Mesendoderm (in vitro differentiated cells): ENCODE measurements around the gene RBM4B.

Source experiments
- DNase-seq: peaks from one replicate; pipeline ENCODE4 v3.0.0; 2013
- H2AK5ac ChIP-seq: 2 replicates; pipeline ENCODE4 v1.6.1; 2013; ENCODE audit warnings: low read length, inconsistent platforms
- H2BK120ac ChIP-seq: 2 replicates; pipeline ENCODE4 v1.6.1; 2013; ENCODE audit warnings: low read depth, mild to moderate bottlenecking, low read length, moderate library complexity, mixed read lengths
- H2BK15ac ChIP-seq: replicated peaks from 2 replicates; pipeline ENCODE4 v1.6.1; 2013; ENCODE audit warnings: low read depth, mild to moderate bottlenecking, moderate library complexity
- H2BK5ac ChIP-seq: 2 replicates; pipeline ENCODE4 v1.6.1; 2013; ENCODE audit warnings: low read length, inconsistent platforms
- H3K18ac ChIP-seq: 2 replicates; pipeline ENCODE4 v1.6.1; 2013; ENCODE audit warnings: mild to moderate bottlenecking, low read length, mixed read lengths
- H3K23ac ChIP-seq: one replicate; pipeline ENCODE4 v1.6.1; 2013; ENCODE audit warnings: low read length
- H3K27ac ChIP-seq: 2 replicates; pipeline ENCODE4 v1.5.1; 2013; ENCODE audit warnings: low read depth, mild to moderate bottlenecking, inconsistent platforms, low read length, moderate library complexity
- H3K27me3 ChIP-seq: 2 replicates; pipeline ENCODE4 v1.6.1; 2013; ENCODE audit warnings: low read length, control low read depth, mild to moderate bottlenecking, inconsistent platforms; ENCODE audit not compliant: insufficient read depth, poor library complexity
- H3K36me3 ChIP-seq: 2 replicates; pipeline ENCODE4 v1.6.1; 2013; ENCODE audit warnings: low read length, inconsistent platforms; ENCODE audit not compliant: control insufficient read depth, insufficient read depth
- H3K4ac ChIP-seq: one replicate; pipeline ENCODE4 v1.6.1; 2013; ENCODE audit warnings: low read depth, mild to moderate bottlenecking, low read length, moderate library complexity
- H3K4me1 ChIP-seq: 2 replicates; pipeline ENCODE4 v1.6.1; 2013; ENCODE audit warnings: low read depth, low read length, inconsistent platforms; ENCODE audit not compliant: control insufficient read depth
- H3K4me2 ChIP-seq: 2 replicates; pipeline ENCODE4 v1.6.1; 2013; ENCODE audit warnings: low read length
- H3K4me3 ChIP-seq: 2 replicates; pipeline ENCODE4 v1.5.1; 2013; ENCODE audit warnings: mild to moderate bottlenecking, low read length
- H3K56ac ChIP-seq: one replicate; pipeline ENCODE4 v1.6.1; 2013; ENCODE audit warnings: low read length
- H3K79me1 ChIP-seq: 2 replicates; pipeline ENCODE4 v1.6.1; 2013; ENCODE audit warnings: low read length, inconsistent platforms
- H3K79me2 ChIP-seq: 2 replicates; pipeline ENCODE4 v1.6.1; 2013; ENCODE audit warnings: mild to moderate bottlenecking, low read length; ENCODE audit not compliant: control insufficient read depth, insufficient read depth
- H3K9ac ChIP-seq: 2 replicates; pipeline ENCODE4 v1.6.1; 2013; ENCODE audit warnings: low read length, inconsistent platforms
- H4K5ac ChIP-seq: one replicate; pipeline ENCODE4 v1.6.1; 2013; ENCODE audit warnings: low read length
- H4K8ac ChIP-seq: one replicate; pipeline ENCODE4 v1.6.1; 2013; ENCODE audit warnings: low read depth, mild to moderate bottlenecking, control low read depth, low read length, moderate library complexity
- WGBS: extraction: QIAGEN DNeasy Blood & Tissue Kit; methylation state at CpG from one replicate; pipeline ENCODE4 v1.1.7; 2013; ENCODE audit warnings: low lambda C conversion rate, missing lambda C conversion rate; ENCODE audit not compliant: insufficient coverage; ENCODE audit errors: extremely low coverage; 5-methylcytosine and 5-hydroxymethylcytosine counted together

The RBM4B gene

GRCh38 chr11:66705587-66706335, 28.1 kb upstream of the RBM4B start:
- WGBS, result no CpG with 5 or more reads among the region's 26 CpGs
- no peak overlapping the region for H3K4ac ChIP-seq
- no peak overlapping the region for H3K4me3 ChIP-seq
- no peak for DNase-seq
- H3K79me2 ChIP-seq, result no peaks in the 10 kb centered on the region
- H3K27ac ChIP-seq, result no peak overlapping the region
- no peak overlapping the region for H2BK120ac ChIP-seq
- no peak overlapping the region for H3K18ac ChIP-seq
- no peaks in the 10 kb centered on the region for H3K4me1 ChIP-seq
- no peak overlapping the region for H3K23ac ChIP-seq
- no peaks in the 10 kb centered on the region for H3K79me1 ChIP-seq
- no peaks in the 10 kb centered on the region for H3K27me3 ChIP-seq
- no peak overlapping the region for H4K5ac ChIP-seq
- H2AK5ac ChIP-seq, result no peak overlapping the region
- H3K36me3 ChIP-seq, result peaks cover 3% of the 10 kb centered on the region
- H3K9ac ChIP-seq, result no peak overlapping the region
- H3K4me2 ChIP-seq, result no peak overlapping the region
- no peak overlapping the region for H3K56ac ChIP-seq
- no peak overlapping the region for H2BK5ac ChIP-seq
- H4K8ac ChIP-seq, result no peak overlapping the region
- no peak overlapping the region for H2BK15ac ChIP-seq

DNA sequence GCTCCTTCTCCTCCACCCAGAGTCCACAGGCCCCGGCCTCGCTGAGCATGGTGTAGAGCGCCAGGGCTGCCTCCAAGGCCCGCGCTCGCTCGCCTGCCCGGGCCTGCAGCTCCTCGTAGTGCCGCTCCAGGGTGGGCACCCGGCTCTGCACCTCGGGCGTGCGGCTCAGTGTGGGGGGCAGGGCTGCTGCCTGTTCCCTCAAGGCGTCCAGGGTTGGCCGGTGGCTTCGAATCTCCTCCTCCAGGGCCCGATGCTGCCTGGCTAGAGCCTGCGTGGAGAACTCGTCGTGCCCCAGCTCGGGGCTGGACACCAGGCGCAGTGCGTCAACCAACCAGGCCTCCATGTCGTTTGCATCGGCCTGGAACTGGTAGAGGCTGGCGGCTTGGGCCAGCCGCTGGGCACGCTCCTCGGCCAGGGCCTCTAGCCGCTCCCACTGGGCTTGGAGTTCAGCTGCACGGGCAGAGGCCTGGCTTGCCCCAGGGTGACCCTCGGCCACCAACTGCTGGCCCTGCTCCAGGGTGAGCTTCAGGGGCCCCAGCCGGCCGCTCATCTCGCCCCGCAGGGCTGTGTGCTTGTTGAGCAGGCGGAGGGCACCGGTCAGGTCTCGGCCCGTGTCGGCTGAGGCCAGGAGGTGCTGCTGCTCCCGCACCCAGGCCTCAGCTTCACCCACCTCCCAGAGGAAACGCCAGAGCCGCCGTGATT, 27.1 kb upstream of the RBM4B start:
- H3K4me1 ChIP-seq, result no peaks in the 10 kb centered on the region
- no peak overlapping the region for H3K56ac ChIP-seq
- no peak overlapping the region for H2BK120ac ChIP-seq
- H3K27me3 ChIP-seq, result no peaks in the 10 kb centered on the region
- H2BK15ac ChIP-seq, result no peak overlapping the region
- H2AK5ac ChIP-seq, result no peak overlapping the region
- no peak overlapping the region for H4K8ac ChIP-seq
- no CpG with 5 or more reads among the region's 46 CpGs for WGBS
- no peaks in the 10 kb centered on the region for H3K79me1 ChIP-seq
- no peak overlapping the region for H3K23ac ChIP-seq
- H3K18ac ChIP-seq, result no peak overlapping the region
- H4K5ac ChIP-seq, result no peak overlapping the region
- H3K79me2 ChIP-seq, result no peaks in the 10 kb centered on the region
- no peak overlapping the region for H2BK5ac ChIP-seq
- no peak for DNase-seq
- no peak overlapping the region for H3K4me2 ChIP-seq
- peaks cover 3% of the 10 kb centered on the region for H3K36me3 ChIP-seq
- no peak overlapping the region for H3K27ac ChIP-seq
- H3K4ac ChIP-seq, result no peak overlapping the region
- no peak overlapping the region for H3K9ac ChIP-seq
- no peak overlapping the region for H3K4me3 ChIP-seq

GRCh38 chr11:66701432-66702240, 23.9 kb upstream of the RBM4B start:
- no peak overlapping the region for H3K9ac ChIP-seq
- DNase-seq, result no peak
- no peak overlapping the region for H3K56ac ChIP-seq
- H2AK5ac ChIP-seq, result no peak overlapping the region
- no peaks in the 10 kb centered on the region for H3K27me3 ChIP-seq
- WGBS, result no CpG with 5 or more reads among the region's 10 CpGs
- H3K79me1 ChIP-seq, result no peaks in the 10 kb centered on the region
- no peak overlapping the region for H3K4ac ChIP-seq
- no peak overlapping the region for H2BK5ac ChIP-seq
- no peak overlapping the region for H3K23ac ChIP-seq
- no peak overlapping the region for H3K4me3 ChIP-seq
- H3K27ac ChIP-seq, result no peak overlapping the region
- no peaks in the 10 kb centered on the region for H3K79me2 ChIP-seq
- no peak overlapping the region for H4K5ac ChIP-seq
- H4K8ac ChIP-seq, result no peak overlapping the region
- H3K18ac ChIP-seq, result no peak overlapping the region
- no peaks in the 10 kb centered on the region for H3K4me1 ChIP-seq
- no peak overlapping the region for H2BK15ac ChIP-seq
- no peak overlapping the region for H2BK120ac ChIP-seq
- no peak overlapping the region for H3K4me2 ChIP-seq
- H3K36me3 ChIP-seq, result peaks cover 2% of the 10 kb centered on the region

GRCh38 chr11:66700742-66701141, 23.1 kb upstream of the RBM4B start:
- H3K27ac ChIP-seq, result no peak overlapping the region
- H2BK15ac ChIP-seq, result no peak overlapping the region
- H3K4me2 ChIP-seq, result no peak overlapping the region
- no peak overlapping the region for H2BK120ac ChIP-seq
- no peak overlapping the region for H3K4me3 ChIP-seq
- H3K27me3 ChIP-seq, result no peaks in the 10 kb centered on the region
- H3K18ac ChIP-seq, result no peak overlapping the region
- no peak overlapping the region for H2BK5ac ChIP-seq
- no peak overlapping the region for H4K5ac ChIP-seq
- no peak overlapping the region for H3K56ac ChIP-seq
- H3K4ac ChIP-seq, result no peak overlapping the region
- H3K23ac ChIP-seq, result no peak overlapping the region
- no peak for DNase-seq
- no CpG with 5 or more reads among the region's 27 CpGs for WGBS
- H4K8ac ChIP-seq, result no peak overlapping the region
- H3K79me2 ChIP-seq, result no peaks in the 10 kb centered on the region
- H3K79me1 ChIP-seq, result no peaks in the 10 kb centered on the region
- H3K4me1 ChIP-seq, result no peaks in the 10 kb centered on the region
- H2AK5ac ChIP-seq, result no peak overlapping the region
- H3K9ac ChIP-seq, result no peak overlapping the region
- peaks cover 2% of the 10 kb centered on the region for H3K36me3 ChIP-seq

DNA sequence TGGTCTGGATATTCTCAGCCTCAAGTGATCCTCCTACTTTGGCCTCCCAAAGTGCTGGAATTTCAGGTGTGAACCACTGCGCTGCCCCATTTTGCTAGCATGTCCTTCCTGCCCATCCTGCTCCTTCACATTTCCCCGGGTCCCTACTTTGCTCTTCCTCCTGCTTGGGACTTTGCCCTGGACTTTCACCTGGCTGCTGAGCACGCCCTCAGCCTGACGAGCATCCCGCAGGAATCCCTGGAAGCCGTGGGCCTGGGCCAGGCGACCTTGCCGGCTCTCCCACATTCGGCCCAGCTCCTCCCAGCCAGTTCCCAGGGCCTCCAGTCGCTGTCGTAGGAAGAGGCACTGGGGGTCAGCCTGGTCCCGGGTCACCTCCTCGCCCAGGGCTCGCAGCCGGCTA, 22.6 kb upstream of the RBM4B start:
- H3K18ac ChIP-seq, result no peak overlapping the region
- H3K4me2 ChIP-seq, result no peak overlapping the region
- H3K27me3 ChIP-seq, result no peaks in the 10 kb centered on the region
- H2BK15ac ChIP-seq, result no peak overlapping the region
- peaks cover 2% of the 10 kb centered on the region for H3K36me3 ChIP-seq
- H4K5ac ChIP-seq, result no peak overlapping the region
- no peak overlapping the region for H2BK120ac ChIP-seq
- H2AK5ac ChIP-seq, result no peak overlapping the region
- H3K9ac ChIP-seq, result no peak overlapping the region
- no peak overlapping the region for H3K4ac ChIP-seq
- no CpG with 5 or more reads among the region's 15 CpGs for WGBS
- H3K79me2 ChIP-seq, result no peaks in the 10 kb centered on the region
- no peak overlapping the region for H3K27ac ChIP-seq
- H3K4me3 ChIP-seq, result no peak overlapping the region
- no peaks in the 10 kb centered on the region for H3K79me1 ChIP-seq
- H2BK5ac ChIP-seq, result no peak overlapping the region
- H3K23ac ChIP-seq, result no peak overlapping the region
- no peak overlapping the region for H3K56ac ChIP-seq
- DNase-seq, result no peak
- H4K8ac ChIP-seq, result no peak overlapping the region
- no peaks in the 10 kb centered on the region for H3K4me1 ChIP-seq
